ENCODE results near the gene KLHL3.

KLHL3 gene

DNA sequence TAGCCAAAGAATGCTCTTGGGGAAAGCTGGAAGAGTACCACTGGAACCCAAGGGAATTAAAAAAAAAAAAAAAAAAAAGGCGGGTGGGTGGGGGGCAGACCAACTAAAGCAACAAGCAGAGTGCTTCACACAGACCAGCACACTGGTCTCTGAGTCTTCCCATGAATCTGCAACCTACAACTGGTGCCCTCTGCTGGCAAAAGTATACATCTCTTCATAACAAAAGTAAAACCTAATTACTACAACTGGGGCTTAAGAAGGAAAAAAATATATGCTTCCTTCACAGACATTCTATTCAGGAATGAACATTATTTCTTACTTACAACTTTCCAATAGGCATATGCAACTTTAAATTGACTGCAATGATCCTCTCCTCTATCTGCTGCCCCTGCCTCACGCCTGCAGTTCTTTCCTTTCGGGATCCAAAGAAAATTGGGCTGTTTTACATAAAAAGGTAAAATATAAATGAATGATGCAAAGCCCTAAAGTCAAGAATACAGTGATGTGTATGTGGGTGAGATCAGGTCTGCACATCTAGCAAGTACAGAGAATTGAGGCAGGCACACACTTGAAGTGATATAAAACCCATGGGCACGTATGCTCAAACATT, 7.2 kb upstream of the KLHL3 start:
- DNase-seq: peak in 4 of 5 donors; percentile 45 to 67 (median 52)

- DNase-seq: no peak
These were observed 5.8 kb upstream of the KLHL3 start for GRCh38 chr5:137741718-137742117.

DNA sequence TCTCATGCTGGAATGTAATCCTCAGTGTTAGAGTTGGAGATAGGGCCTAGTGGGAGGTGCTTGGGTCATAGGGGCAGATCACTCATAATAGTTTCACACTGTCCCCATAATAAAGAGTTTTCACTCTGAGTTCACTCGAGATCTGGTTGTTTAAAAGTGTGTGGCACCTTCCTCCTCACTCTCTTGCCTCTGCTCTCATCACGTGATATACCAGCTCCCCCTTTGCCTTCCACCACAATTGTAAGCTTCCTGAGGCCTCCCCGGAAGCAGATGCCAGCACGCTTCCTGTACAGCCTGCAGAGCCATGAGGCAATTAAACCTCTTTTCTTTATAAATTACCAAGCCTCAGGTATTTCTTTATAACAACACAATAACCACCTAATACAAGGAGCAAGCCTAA, 3.8 kb upstream of the KLHL3 start:
- no peak for DNase-seq

- DNase-seq: no peak
These were observed 3.1 kb upstream of the KLHL3 start for GRCh38 chr5:137738947-137739346.

GRCh38 chr5:137737349-137738131, 1.7 kb upstream of the KLHL3 start:
- peak in 1 of 5 donors; percentile 16 for DNase-seq

- no peak for DNase-seq
These were observed 607 bp upstream of the KLHL3 start for GRCh38 chr5:137736496-137736895.

DNA sequence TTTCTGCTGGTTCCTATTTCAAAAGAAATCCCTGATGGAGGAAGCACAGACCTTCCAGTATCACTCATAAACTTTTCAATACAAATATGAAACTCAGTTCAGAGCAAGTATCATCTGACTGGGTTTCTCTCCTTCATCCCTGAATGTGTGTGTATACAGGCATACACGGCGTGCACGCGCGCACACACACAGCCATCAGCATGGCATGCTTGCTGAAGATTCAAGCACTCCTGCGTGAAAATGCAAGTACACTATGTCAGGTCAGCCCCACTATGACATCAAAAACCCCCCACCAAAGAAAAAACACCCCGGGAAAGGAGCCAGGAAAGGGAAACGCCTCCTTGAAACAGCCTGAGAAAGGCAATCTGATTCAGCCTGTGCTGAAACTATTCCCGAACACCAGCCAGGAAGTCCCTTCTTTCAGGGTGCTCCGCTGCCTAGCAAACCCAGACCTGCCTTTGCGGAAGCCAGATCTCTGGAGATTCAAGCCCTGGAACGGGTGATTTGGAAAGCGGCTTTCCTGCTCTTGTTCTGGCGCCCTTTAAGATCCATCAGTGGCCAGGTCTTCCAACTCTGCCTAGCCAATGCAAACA, 831 bp downstream of the KLHL3 start:
- DNase-seq: peak in 1 of 5 donors; percentile 9

GRCh38 chr5:137734331-137734730, 1.6 kb downstream of the KLHL3 start:
- DNase-seq: no peak

DNA sequence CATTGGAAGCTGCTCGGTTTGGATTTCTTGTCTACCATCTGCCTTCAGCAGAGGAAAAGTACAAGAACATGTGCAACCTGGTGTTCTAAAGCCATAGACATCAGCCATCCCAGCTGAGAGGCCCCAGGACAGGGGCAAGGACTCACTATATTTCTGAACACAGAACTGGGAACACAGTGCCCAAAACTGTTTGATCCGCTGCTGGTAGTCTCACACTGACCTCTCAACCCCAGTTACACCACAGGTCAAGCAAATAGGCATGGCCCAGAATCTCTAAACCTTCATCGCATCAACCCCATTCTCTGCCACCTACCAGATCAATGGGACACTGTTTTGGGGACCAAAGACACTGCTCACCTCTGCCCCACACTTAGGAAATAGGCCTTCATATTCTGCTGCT, 2.0 kb downstream of the KLHL3 start:
- no peak for DNase-seq

- no peak for DNase-seq
These were observed 2.9 kb downstream of the KLHL3 start for GRCh38 chr5:137733006-137733405.

DNA sequence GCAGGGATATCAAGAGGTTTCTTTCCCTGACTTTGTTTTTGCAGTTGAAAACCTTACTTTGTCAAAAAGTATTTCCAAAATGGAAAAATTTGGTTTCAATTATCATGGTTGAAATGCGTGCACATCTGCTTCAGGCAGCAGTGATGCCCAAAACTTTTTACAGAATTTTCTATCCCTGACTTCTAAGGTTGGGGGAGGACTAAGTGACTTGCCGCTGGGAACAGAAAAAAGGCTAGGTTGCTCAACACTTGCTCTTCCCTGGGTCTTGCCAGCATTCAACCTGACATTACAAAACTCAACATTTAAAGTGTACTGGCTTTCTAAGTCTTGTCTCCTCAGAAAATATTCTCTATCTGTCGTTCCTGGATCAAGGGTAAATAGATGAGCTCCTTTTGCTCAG, 4.7 kb downstream of the KLHL3 start:
- DNase-seq: no peak

- DNase-seq: no peak
These were observed 5.6 kb downstream of the KLHL3 start for GRCh38 chr5:137730336-137730735.

GRCh38 chr5:137728048-137728447, 7.8 kb downstream of the KLHL3 start:
- DNase-seq: no peak

DNA sequence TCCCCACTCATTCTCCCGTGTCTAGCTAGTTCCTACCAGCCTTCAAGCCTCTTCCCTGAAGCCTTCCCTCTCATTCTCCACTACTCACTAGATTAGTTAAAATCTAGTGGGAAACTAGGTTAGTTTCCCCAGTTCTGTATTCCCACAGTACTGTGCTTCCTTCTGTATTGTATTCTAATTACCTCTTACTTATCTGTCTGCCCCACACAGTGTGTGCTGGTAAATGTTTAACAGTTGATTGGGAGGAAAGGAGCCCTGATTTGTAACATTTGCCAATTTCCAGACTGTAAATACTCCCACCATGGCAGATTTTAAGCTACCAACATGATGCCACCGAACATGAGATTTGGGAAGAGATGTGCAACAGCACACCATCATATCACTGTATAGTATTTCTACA, 8.3 kb downstream of the KLHL3 start:
- DNase-seq: no peak

DNA sequence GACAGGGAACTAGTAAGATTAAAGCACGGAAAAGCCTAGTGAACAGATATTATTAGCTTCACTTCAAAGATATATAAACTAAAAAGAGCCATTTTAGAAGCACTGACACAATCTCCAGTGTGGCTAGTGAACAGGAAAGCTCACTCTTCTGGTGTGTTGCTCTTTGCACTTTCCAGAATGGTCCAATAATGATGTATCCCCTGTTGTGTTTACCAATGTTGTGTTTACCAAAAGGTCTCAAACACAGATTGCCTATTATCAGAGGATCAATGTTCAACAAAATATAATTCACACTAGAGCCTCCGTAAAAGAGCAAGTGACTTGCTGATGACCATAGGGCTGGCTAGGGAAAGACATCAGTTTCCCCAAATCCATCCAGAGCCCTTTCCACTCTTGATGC, 11.6 kb downstream of the KLHL3 start:
- no peak for DNase-seq

- DNase-seq: no peak
These were observed 17.3 kb downstream of the KLHL3 start for GRCh38 chr5:137718611-137719010.

DNA sequence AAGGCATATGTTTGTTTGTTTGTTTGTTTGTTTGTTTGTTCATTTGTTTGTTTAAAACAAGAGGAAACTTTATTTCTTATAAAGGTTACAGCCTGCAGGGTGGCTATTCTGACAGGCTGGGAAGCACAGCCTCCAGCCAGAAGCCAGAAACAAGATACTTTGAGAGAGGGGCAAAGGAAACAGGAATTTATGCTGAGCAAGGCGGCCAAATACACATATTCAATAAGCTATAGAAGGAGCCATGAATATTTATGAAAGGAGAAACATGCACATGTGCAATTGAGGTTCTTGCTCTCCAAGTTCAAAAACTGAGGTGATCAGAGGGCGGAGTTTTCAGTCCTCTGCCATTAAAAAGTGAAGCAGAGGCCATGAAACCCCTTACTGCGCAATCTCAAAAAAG, 19.6 kb downstream of the KLHL3 start:
- DNase-seq: no peak

- no peak for DNase-seq
These were observed 20.4 kb downstream of the KLHL3 start for GRCh38 chr5:137715456-137715855.

- DNase-seq: no peak
These were observed 20.9 kb downstream of the KLHL3 start for GRCh38 chr5:137714946-137715345.

GRCh38 chr5:137714494-137714893, 21.4 kb downstream of the KLHL3 start:
- no peak for DNase-seq

GRCh38 chr5:137712139-137712667, 23.7 kb downstream of the KLHL3 start:
- no peak for DNase-seq

- no peak for DNase-seq
These were observed 25.8 kb downstream of the KLHL3 start for GRCh38 chr5:137710086-137710485.

DNA sequence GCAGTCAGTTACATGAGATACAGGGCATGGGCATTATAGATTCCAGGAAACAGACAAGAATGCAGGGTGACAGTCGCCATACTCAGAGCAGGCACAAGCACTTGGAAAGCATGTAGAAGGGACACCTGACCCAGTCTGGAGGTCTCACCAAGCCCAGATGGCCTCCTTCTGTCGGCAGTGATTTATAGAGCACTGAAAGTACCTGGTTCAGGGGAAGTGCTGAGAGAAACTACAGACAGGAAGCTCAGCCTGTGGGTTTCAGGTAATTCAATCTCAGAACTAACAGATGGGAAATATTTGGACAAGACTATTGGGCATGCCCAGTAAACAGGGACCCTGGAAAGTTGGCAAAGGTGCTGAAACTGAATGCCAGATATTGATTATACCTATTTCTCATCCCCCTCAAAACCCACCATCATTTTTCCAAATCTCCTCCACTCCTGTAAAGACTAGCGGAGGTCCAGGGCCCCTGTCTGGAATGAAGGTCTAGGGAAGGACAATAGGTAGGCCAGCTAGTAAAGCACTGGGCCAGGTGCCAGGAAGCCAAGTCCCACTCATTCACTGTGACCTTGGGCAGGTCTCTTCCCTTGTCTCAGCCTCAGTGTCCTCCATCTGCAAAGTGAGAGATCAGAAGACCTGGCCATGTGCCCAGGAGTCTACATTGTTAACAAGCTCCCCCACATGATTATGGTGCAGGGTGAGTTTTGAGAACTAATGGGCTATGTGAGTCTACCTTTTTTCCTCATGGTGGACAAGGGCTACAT, 26.9 kb downstream of the KLHL3 start:
- no peak for DNase-seq
